Mesendoderm (in vitro differentiated cells): Measurements from ENCODE around the gene NAV2.

Experiments used
- DNase-seq: peaks from one replicate; pipeline ENCODE4 v3.0.0; 2013
- H2AK5ac ChIP-seq: 2 replicates; pipeline ENCODE4 v1.6.1; 2013; ENCODE audit warnings: low read length, inconsistent platforms
- H2BK120ac ChIP-seq: 2 replicates; pipeline ENCODE4 v1.6.1; 2013; ENCODE audit warnings: low read depth, mild to moderate bottlenecking, low read length, moderate library complexity, mixed read lengths
- H2BK15ac ChIP-seq: replicated peaks from 2 replicates; pipeline ENCODE4 v1.6.1; 2013; ENCODE audit warnings: low read depth, mild to moderate bottlenecking, moderate library complexity
- H2BK5ac ChIP-seq: 2 replicates; pipeline ENCODE4 v1.6.1; 2013; ENCODE audit warnings: low read length, inconsistent platforms
- H3K18ac ChIP-seq: 2 replicates; pipeline ENCODE4 v1.6.1; 2013; ENCODE audit warnings: mild to moderate bottlenecking, low read length, mixed read lengths
- H3K23ac ChIP-seq: one replicate; pipeline ENCODE4 v1.6.1; 2013; ENCODE audit warnings: low read length
- H3K27ac ChIP-seq: 2 replicates; pipeline ENCODE4 v1.5.1; 2013; ENCODE audit warnings: low read depth, mild to moderate bottlenecking, inconsistent platforms, low read length, moderate library complexity
- H3K27me3 ChIP-seq: 2 replicates; pipeline ENCODE4 v1.6.1; 2013; ENCODE audit warnings: low read length, control low read depth, mild to moderate bottlenecking, inconsistent platforms; ENCODE audit not compliant: insufficient read depth, poor library complexity
- H3K36me3 ChIP-seq: 2 replicates; pipeline ENCODE4 v1.6.1; 2013; ENCODE audit warnings: low read length, inconsistent platforms; ENCODE audit not compliant: control insufficient read depth, insufficient read depth
- H3K4ac ChIP-seq: one replicate; pipeline ENCODE4 v1.6.1; 2013; ENCODE audit warnings: low read depth, mild to moderate bottlenecking, low read length, moderate library complexity
- H3K4me1 ChIP-seq: 2 replicates; pipeline ENCODE4 v1.6.1; 2013; ENCODE audit warnings: low read depth, low read length, inconsistent platforms; ENCODE audit not compliant: control insufficient read depth
- H3K4me2 ChIP-seq: 2 replicates; pipeline ENCODE4 v1.6.1; 2013; ENCODE audit warnings: low read length
- H3K4me3 ChIP-seq: 2 replicates; pipeline ENCODE4 v1.5.1; 2013; ENCODE audit warnings: mild to moderate bottlenecking, low read length
- H3K56ac ChIP-seq: one replicate; pipeline ENCODE4 v1.6.1; 2013; ENCODE audit warnings: low read length
- H3K79me1 ChIP-seq: 2 replicates; pipeline ENCODE4 v1.6.1; 2013; ENCODE audit warnings: low read length, inconsistent platforms
- H3K79me2 ChIP-seq: 2 replicates; pipeline ENCODE4 v1.6.1; 2013; ENCODE audit warnings: mild to moderate bottlenecking, low read length; ENCODE audit not compliant: control insufficient read depth, insufficient read depth
- H3K9ac ChIP-seq: 2 replicates; pipeline ENCODE4 v1.6.1; 2013; ENCODE audit warnings: low read length, inconsistent platforms
- H4K5ac ChIP-seq: one replicate; pipeline ENCODE4 v1.6.1; 2013; ENCODE audit warnings: low read length
- H4K8ac ChIP-seq: one replicate; pipeline ENCODE4 v1.6.1; 2013; ENCODE audit warnings: low read depth, mild to moderate bottlenecking, control low read depth, low read length, moderate library complexity
- WGBS: extraction: QIAGEN DNeasy Blood & Tissue Kit; methylation state at CpG from one replicate; pipeline ENCODE4 v1.1.7; 2013; ENCODE audit warnings: low lambda C conversion rate, missing lambda C conversion rate; ENCODE audit not compliant: insufficient coverage; ENCODE audit errors: extremely low coverage; 5-methylcytosine and 5-hydroxymethylcytosine counted together

NAV2 gene

GRCh38 chr11:19979519-19979845 lies 266.8 kb downstream of the NAV2 start:
- H3K18ac ChIP-seq: no peak overlapping the region
- H3K27me3 ChIP-seq: no peaks in the 10 kb centered on the region
- H3K4ac ChIP-seq: no peak overlapping the region
- no peak overlapping the region for H2BK15ac ChIP-seq
- no peak overlapping the region for H3K4me3 ChIP-seq
- no peak overlapping the region for H4K8ac ChIP-seq
- DNase-seq: no peak
- H3K4me1 ChIP-seq: peaks cover 7% of the 10 kb centered on the region
- no peak overlapping the region for H3K9ac ChIP-seq
- no peak overlapping the region for H2BK5ac ChIP-seq
- H3K23ac ChIP-seq: no peak overlapping the region
- no peaks in the 10 kb centered on the region for H3K79me1 ChIP-seq
- H3K27ac ChIP-seq: no peak overlapping the region
- no CpG with 5 or more reads among the region's 5 CpGs for WGBS
- H3K79me2 ChIP-seq: no peaks in the 10 kb centered on the region
- no peak overlapping the region for H3K56ac ChIP-seq
- H3K36me3 ChIP-seq: no peaks in the 10 kb centered on the region
- no peak overlapping the region for H3K4me2 ChIP-seq
- H2AK5ac ChIP-seq: no peak overlapping the region
- no peak overlapping the region for H4K5ac ChIP-seq
- H2BK120ac ChIP-seq: no peak overlapping the region

- H3K27ac ChIP-seq: no peak overlapping the region
- H2BK15ac ChIP-seq: no peak overlapping the region
- H2AK5ac ChIP-seq: no peak overlapping the region
- no peak for DNase-seq
- H3K79me2 ChIP-seq: no peaks in the 10 kb centered on the region
- H3K4me1 ChIP-seq: peaks cover 7% of the 10 kb centered on the region
- H3K79me1 ChIP-seq: no peaks in the 10 kb centered on the region
- H3K4me3 ChIP-seq: no peak overlapping the region
- no peak overlapping the region for H4K8ac ChIP-seq
- no peak overlapping the region for H3K9ac ChIP-seq
- WGBS: no CpG with 5 or more reads among the region's 1 CpG
- H3K56ac ChIP-seq: no peak overlapping the region
- no peak overlapping the region for H3K4ac ChIP-seq
- no peaks in the 10 kb centered on the region for H3K36me3 ChIP-seq
- H4K5ac ChIP-seq: no peak overlapping the region
- no peak overlapping the region for H3K23ac ChIP-seq
- H2BK120ac ChIP-seq: no peak overlapping the region
- H3K18ac ChIP-seq: no peak overlapping the region
- H3K4me2 ChIP-seq: no peak overlapping the region
- no peaks in the 10 kb centered on the region for H3K27me3 ChIP-seq
- H2BK5ac ChIP-seq: no peak overlapping the region
These were observed 267.8 kb downstream of the NAV2 start for GRCh38 chr11:19980388-19980787.

GRCh38 chr11:19980957-19981669 lies 268.5 kb downstream of the NAV2 start:
- no CpG with 5 or more reads among the region's 8 CpGs for WGBS
- no peak overlapping the region for H2BK120ac ChIP-seq
- H3K9ac ChIP-seq: no peak overlapping the region
- no peak overlapping the region for H4K8ac ChIP-seq
- H3K27me3 ChIP-seq: no peaks in the 10 kb centered on the region
- H3K4ac ChIP-seq: no peak overlapping the region
- H2BK5ac ChIP-seq: no peak overlapping the region
- H3K18ac ChIP-seq: no peak overlapping the region
- DNase-seq: no peak
- no peak overlapping the region for H4K5ac ChIP-seq
- H3K27ac ChIP-seq: no peak overlapping the region
- no peak overlapping the region for H2AK5ac ChIP-seq
- peaks cover 7% of the 10 kb centered on the region for H3K4me1 ChIP-seq
- no peak overlapping the region for H3K4me2 ChIP-seq
- no peak overlapping the region for H3K23ac ChIP-seq
- no peaks in the 10 kb centered on the region for H3K79me1 ChIP-seq
- peak overlapping the region; percentile 26 for H3K56ac ChIP-seq
- no peaks in the 10 kb centered on the region for H3K79me2 ChIP-seq
- H3K36me3 ChIP-seq: no peaks in the 10 kb centered on the region
- no peak overlapping the region for H2BK15ac ChIP-seq
- no peak overlapping the region for H3K4me3 ChIP-seq

GRCh38 chr11:19982774-19983495 lies 270.3 kb downstream of the NAV2 start:
- Histone ChIP-seq H3K27ac (no peak overlapping the region), H3K79me1 (no peaks in the 10 kb centered on the region), H2BK120ac (no peak overlapping the region), H3K18ac (no peak overlapping the region), H4K8ac (no peak overlapping the region), H4K5ac (no peak overlapping the region), H3K36me3 (no peaks in the 10 kb centered on the region), H3K9ac (no peak overlapping the region), H3K4me2 (no peak overlapping the region), H2AK5ac (no peak overlapping the region), H3K23ac (no peak overlapping the region), H2BK15ac (no peak overlapping the region), H3K4ac (no peak overlapping the region), H3K27me3 (no peaks in the 10 kb centered on the region), H3K56ac (no peak overlapping the region), H3K4me1 (peaks cover 7% of the 10 kb centered on the region), H2BK5ac (no peak overlapping the region), H3K79me2 (no peaks in the 10 kb centered on the region), H3K4me3 (no peak overlapping the region)
- no peak for DNase-seq
- no CpG with 5 or more reads among the region's 5 CpGs for WGBS

- no peak overlapping the region for H2AK5ac ChIP-seq
- WGBS: no CpG with 5 or more reads among the region's 8 CpGs
- peaks cover 9% of the 10 kb centered on the region for H3K4me1 ChIP-seq
- no peaks in the 10 kb centered on the region for H3K36me3 ChIP-seq
- H3K79me1 ChIP-seq: no peaks in the 10 kb centered on the region
- H3K4me2 ChIP-seq: no peak overlapping the region
- H3K9ac ChIP-seq: no peak overlapping the region
- no peak for DNase-seq
- H4K8ac ChIP-seq: no peak overlapping the region
- H3K79me2 ChIP-seq: no peaks in the 10 kb centered on the region
- H2BK5ac ChIP-seq: no peak overlapping the region
- no peak overlapping the region for H3K4me3 ChIP-seq
- no peak overlapping the region for H2BK120ac ChIP-seq
- no peak overlapping the region for H3K18ac ChIP-seq
- H3K4ac ChIP-seq: no peak overlapping the region
- no peak overlapping the region for H2BK15ac ChIP-seq
- no peak overlapping the region for H4K5ac ChIP-seq
- H3K56ac ChIP-seq: no peak overlapping the region
- no peaks in the 10 kb centered on the region for H3K27me3 ChIP-seq
- H3K27ac ChIP-seq: no peak overlapping the region
- H3K23ac ChIP-seq: no peak overlapping the region
These were observed 271.6 kb downstream of the NAV2 start for GRCh38 chr11:19984048-19984742.
